ENCODE data around the gene SERF1B. TPM values are rescaled to one million over a fixed set of nuclear protein-coding genes. Genes with fewer than 3 reads are reported as not detected.
"Not testable (repeated sequence)": the region's sequence is repeated elsewhere in the genome, so short reads cannot be mapped to it uniquely, and the experiment has no call there.

SERF1B gene
- 10 to 100 TPM; 19.5 to 26.0 TPM for total RNA-seq

DNA sequence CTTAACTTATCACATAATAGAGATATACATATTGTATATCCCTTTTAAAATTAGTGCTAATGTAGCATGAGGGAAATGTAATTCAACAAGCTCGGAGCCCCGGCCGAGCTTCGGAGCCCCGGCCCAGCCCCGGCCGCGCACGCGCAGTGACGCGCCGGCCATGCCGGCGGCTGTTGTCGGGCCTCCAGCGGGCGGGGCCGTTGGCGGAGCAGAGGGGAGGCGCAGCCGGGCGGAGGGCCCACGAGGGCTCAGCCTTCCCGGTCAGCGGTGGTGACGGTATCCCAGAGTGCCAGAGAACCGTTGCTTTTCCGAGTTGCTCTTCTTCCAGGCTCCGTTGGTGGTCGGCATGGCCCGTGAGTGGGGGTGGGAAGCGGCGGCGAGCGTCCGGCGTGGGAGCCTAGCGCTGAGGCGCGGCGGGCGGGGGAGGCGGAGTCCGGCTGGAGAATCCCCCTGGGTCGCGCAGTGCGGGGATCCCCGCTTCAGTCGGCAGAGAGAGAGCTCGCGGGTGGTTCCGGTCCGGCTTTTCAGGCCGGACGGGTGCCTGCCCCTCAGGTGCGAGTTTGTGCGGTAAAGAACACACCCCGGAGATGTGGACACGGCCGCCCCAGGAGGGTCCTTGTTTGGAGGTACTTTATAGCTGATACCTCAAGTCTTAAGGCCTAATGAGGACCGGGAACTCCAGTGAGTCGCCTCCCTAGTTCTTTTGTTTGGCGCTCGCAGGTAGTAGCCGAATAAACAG is at the start of gene SERF1B:
SERF1B (plus strand) TSS at position 146 of the 739 bp plus-strand sequence; CDS start at position 347, 201 bp downstream.
- CTCF ChIA-PET; DNase-seq; intact Hi-C loops (cut with micrococcal nuclease); H3K27me3 Mint-ChIP-seq; H3K9me3 Mint-ChIP-seq; H3K4me1 Mint-ChIP-seq (ENCODE audit: low read depth); H3K4me3 Mint-ChIP-seq; H3K36me3 Mint-ChIP-seq; H3K27ac Mint-ChIP-seq; POLR2A ChIA-PET: not testable (repeated sequence)

- H3K27me3 Mint-ChIP-seq; H3K36me3 Mint-ChIP-seq; POLR2A ChIA-PET; H3K4me3 Mint-ChIP-seq; intact Hi-C loops (cut with micrococcal nuclease); H3K4me1 Mint-ChIP-seq (ENCODE audit: low read depth); H3K27ac Mint-ChIP-seq; H3K9me3 Mint-ChIP-seq; CTCF ChIA-PET; DNase-seq: not testable (repeated sequence)
These were observed 33.3 kb upstream of the SERF1B start for GRCh38 chr5:69991713-69992112.

- H3K27me3 Mint-ChIP-seq; H3K4me1 Mint-ChIP-seq (ENCODE audit: low read depth); H3K36me3 Mint-ChIP-seq; H3K9me3 Mint-ChIP-seq; H3K27ac Mint-ChIP-seq; H3K4me3 Mint-ChIP-seq; DNase-seq; intact Hi-C loops (cut with micrococcal nuclease); CTCF ChIA-PET; POLR2A ChIA-PET: not testable (repeated sequence)
These were observed 29.5 kb upstream of the SERF1B start for GRCh38 chr5:69995535-69995934.

DNA sequence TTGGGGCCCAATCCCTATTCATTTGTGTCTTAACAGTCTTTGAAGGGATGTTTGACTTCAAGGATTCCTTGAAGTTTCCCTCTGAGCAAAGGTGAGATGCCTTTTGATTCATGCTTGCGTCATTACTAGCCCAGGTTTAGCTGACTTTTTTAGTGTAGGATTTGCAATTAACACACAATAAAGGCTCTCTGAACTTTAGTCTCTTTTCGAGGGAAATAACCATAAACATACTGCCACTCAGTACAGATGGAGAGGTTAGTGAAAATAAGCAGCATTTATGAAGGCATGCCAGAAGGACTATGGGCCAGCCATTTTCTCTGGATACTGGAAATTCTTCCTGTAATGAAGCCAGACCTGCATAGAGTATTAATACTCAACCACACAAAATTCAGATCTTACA is 4.4 kb upstream of the SERF1B start:
- intact Hi-C loops (cut with micrococcal nuclease); DNase-seq; H3K4me3 Mint-ChIP-seq; H3K36me3 Mint-ChIP-seq; H3K9me3 Mint-ChIP-seq; H3K27ac Mint-ChIP-seq; POLR2A ChIA-PET; CTCF ChIA-PET; H3K4me1 Mint-ChIP-seq (ENCODE audit: low read depth); H3K27me3 Mint-ChIP-seq: not testable (repeated sequence)

- H3K27ac Mint-ChIP-seq; DNase-seq; intact Hi-C loops (cut with micrococcal nuclease); H3K4me1 Mint-ChIP-seq (ENCODE audit: low read depth); CTCF ChIA-PET; H3K36me3 Mint-ChIP-seq; H3K9me3 Mint-ChIP-seq; POLR2A ChIA-PET; H3K27me3 Mint-ChIP-seq; H3K4me3 Mint-ChIP-seq: not testable (repeated sequence)
These were observed 744 bp downstream of the SERF1B start for GRCh38 chr5:70025845-70026145.

GRCh38 chr5:70031204-70031603 is 6.2 kb downstream of the SERF1B start:
- H3K27ac Mint-ChIP-seq; H3K27me3 Mint-ChIP-seq; POLR2A ChIA-PET; DNase-seq; H3K9me3 Mint-ChIP-seq; H3K36me3 Mint-ChIP-seq; H3K4me1 Mint-ChIP-seq (ENCODE audit: low read depth); H3K4me3 Mint-ChIP-seq; CTCF ChIA-PET; intact Hi-C loops (cut with micrococcal nuclease): not testable (repeated sequence)

GRCh38 chr5:70041411-70041810 is 16.4 kb downstream of the SERF1B start:
- H3K27me3 Mint-ChIP-seq; H3K36me3 Mint-ChIP-seq; POLR2A ChIA-PET; H3K4me1 Mint-ChIP-seq (ENCODE audit: low read depth); CTCF ChIA-PET; H3K27ac Mint-ChIP-seq; intact Hi-C loops (cut with micrococcal nuclease); H3K4me3 Mint-ChIP-seq; H3K9me3 Mint-ChIP-seq; DNase-seq: not testable (repeated sequence)

- H3K4me1 Mint-ChIP-seq (ENCODE audit: low read depth); POLR2A ChIA-PET; DNase-seq; intact Hi-C loops (cut with micrococcal nuclease); H3K36me3 Mint-ChIP-seq; H3K27me3 Mint-ChIP-seq; H3K9me3 Mint-ChIP-seq; CTCF ChIA-PET; H3K4me3 Mint-ChIP-seq; H3K27ac Mint-ChIP-seq: not testable (repeated sequence)
These were observed 24.7 kb downstream of the SERF1B start for GRCh38 chr5:70049790-70050142.

DNA sequence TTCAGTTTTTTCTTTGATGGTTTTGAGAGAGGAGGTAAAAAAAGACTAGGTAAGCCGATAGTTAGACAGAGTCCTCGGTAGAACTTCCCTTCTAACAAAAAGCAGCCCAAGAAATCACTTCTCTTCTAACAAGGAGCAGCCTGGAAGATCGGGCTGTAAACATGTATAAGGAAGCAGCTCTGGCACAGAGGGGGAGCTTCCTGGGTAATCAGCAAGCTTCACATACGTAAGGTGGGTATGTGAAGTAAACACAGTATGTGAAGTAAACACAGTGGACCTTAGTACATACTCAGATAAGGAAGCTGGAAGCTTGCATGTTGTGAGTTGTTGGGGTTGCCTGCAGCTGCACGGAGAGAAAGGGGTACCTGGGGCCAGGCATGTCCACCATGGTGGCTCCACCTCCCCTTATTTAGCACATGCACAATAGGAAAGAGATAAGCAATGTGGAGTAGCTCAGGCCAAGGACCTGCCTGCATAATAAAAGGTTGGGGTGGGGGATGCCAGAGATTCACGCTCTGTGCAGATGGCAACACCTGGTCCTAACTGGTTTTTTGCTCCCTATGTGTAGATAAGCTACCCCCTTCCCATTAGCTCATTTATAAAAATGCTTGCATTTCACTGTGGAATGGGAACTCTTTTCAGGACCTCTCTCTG is 31.4 kb downstream of the SERF1B start:
- H3K27me3 Mint-ChIP-seq; DNase-seq; H3K9me3 Mint-ChIP-seq; CTCF ChIA-PET; H3K36me3 Mint-ChIP-seq; H3K27ac Mint-ChIP-seq; H3K4me3 Mint-ChIP-seq; H3K4me1 Mint-ChIP-seq (ENCODE audit: low read depth); intact Hi-C loops (cut with micrococcal nuclease); POLR2A ChIA-PET: not testable (repeated sequence)

DNA sequence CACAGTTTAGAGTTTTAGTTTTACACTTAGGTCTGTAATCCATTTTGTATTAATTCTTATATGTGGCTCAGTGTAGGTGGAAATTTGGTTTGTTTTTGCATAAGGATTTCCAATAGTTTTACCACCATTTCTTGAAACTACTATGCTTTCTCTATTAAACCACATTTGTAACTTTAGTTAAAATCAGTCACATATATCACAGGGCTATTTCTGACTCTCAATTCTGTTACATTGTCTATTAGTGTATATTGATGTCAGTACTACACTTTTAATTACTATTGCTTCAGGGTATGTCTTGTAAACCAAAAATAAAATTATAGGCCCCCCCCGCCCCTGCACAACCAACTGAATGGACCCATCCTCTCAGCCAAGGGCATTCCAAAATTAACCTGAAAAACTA is 32.1 kb downstream of the SERF1B start:
- H3K36me3 Mint-ChIP-seq; CTCF ChIA-PET; POLR2A ChIA-PET; H3K27ac Mint-ChIP-seq; H3K4me3 Mint-ChIP-seq; DNase-seq; H3K27me3 Mint-ChIP-seq; intact Hi-C loops (cut with micrococcal nuclease); H3K9me3 Mint-ChIP-seq; H3K4me1 Mint-ChIP-seq (ENCODE audit: low read depth): not testable (repeated sequence)

DNA sequence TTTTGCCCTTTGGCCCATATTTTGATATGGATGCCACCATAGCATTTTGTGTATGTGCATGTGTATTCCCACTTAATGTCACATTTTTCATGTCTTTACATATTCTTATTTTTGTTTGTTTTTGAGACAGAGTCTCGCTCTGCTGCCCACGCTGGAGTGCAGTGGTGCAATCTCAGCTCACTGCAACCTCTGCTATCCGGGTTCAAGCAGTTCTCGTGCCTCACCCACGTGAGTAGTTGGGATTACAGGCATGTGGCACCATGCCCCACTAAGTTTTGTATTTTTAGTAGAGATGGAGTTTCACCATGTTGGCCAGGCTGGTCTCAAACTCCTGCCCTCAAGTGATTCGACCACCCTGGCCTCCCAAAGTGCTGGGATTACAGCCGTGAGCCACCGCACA is 52.6 kb downstream of the SERF1B start:
- POLR2A ChIA-PET; H3K4me3 Mint-ChIP-seq; DNase-seq; H3K9me3 Mint-ChIP-seq; H3K36me3 Mint-ChIP-seq; H3K27ac Mint-ChIP-seq; H3K4me1 Mint-ChIP-seq (ENCODE audit: low read depth); intact Hi-C loops (cut with micrococcal nuclease); CTCF ChIA-PET; H3K27me3 Mint-ChIP-seq: not testable (repeated sequence)

DNA sequence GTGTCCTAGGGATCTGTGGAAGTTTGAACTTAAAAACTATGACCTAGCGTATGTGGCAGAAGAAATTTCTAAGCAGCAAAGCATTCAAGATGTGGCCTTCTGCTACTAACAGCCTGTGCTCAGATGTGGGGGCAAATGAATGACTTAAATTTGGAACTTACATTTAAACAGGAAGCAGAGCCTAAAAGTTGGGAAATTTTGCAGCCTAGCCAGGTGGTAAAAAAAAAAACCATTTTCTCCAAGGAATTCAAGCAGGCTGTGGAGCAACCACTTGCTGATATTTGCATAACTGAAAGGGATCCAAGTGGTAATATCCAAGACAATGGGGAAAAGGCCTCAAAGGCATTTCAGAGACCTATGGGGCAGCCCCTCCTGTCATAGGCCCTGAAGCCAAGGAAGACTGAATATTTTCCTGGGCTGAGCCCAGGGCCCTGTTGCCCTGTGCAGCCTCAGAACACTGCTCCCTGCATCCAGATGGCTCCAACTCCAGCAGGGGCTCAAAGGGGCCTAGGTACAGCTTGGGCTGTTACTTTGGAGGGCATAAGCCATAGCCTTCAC is 63.9 kb downstream of the SERF1B start:
- H3K9me3 Mint-ChIP-seq; POLR2A ChIA-PET; DNase-seq; H3K27me3 Mint-ChIP-seq; CTCF ChIA-PET; intact Hi-C loops (cut with micrococcal nuclease); H3K27ac Mint-ChIP-seq; H3K36me3 Mint-ChIP-seq; H3K4me1 Mint-ChIP-seq (ENCODE audit: low read depth); H3K4me3 Mint-ChIP-seq: not testable (repeated sequence)

DNA sequence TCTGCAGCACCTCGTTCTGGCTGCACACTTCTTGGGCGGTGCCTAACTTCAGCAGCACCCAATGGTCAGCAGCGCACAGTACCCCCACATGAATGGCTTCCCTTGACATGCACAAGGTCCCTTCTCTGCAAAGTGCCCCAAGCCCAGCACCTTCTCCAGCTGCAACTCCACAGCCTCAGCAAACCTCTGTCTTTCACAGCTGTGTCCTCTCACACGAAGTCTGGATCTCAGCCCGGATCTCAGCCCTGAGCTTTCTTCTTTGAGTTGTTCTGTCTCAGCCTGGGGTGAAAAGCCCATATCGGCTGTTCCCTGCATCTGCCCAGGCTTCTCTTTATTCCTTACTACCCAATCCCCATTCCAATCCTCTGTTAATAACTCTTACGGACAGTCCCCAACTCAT is 66.7 kb downstream of the SERF1B start:
- H3K27me3 Mint-ChIP-seq, CTCF ChIA-PET: not testable (repeated sequence)

More for the DNA sequence above, 66.7 kb downstream of the SERF1B start:
- DNase-seq; H3K4me1 Mint-ChIP-seq (ENCODE audit: low read depth); H3K4me3 Mint-ChIP-seq; intact Hi-C loops (cut with micrococcal nuclease); H3K27ac Mint-ChIP-seq; POLR2A ChIA-PET; H3K9me3 Mint-ChIP-seq; H3K36me3 Mint-ChIP-seq: not testable (repeated sequence)
